Measurements from ENCODE around the gene SORBS2.

SORBS2 gene

DNA sequence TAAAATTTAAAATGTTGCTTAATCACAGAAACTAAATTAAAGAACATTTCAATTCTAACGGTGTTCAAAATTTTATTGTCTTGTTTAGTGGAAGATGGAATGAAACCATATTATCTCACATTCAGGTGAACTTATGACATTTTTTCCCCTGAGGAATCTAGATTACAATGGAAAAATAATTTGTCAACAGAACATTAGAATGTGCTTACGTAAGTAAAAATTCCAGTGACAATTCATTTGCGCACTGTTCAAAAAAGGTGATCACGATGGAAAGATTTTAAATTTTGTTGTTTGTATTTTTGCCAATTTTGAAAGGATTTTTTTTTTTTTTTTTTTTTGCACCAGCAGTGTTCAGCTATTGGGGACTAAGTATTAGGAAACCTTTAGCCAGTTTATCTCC is 23.3 kb upstream of the SORBS2 start:
- no peak for ATAC-seq
- DNase-seq: no peak

DNA sequence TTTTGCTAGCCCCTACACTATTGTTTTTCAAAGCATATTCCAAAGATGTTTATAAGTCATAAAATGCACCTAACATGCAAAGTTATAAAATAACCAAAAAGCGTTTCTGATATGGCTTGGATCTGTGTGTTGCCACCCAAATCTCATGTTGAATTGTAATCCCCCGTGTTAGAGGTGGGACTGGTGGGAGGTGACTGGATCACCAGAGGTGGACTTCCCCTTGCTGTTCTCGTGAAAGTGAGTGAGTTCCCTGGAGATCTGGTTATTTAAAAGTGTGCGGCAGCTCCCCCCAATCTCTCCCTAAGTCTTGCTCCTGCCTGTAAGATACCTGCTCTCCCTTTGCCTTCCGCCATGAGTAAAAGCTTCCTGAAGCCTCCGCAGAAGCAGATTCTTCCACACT is 22.8 kb upstream of the SORBS2 start:
- DNase-seq (no peak), ATAC-seq (no peak)

DNA sequence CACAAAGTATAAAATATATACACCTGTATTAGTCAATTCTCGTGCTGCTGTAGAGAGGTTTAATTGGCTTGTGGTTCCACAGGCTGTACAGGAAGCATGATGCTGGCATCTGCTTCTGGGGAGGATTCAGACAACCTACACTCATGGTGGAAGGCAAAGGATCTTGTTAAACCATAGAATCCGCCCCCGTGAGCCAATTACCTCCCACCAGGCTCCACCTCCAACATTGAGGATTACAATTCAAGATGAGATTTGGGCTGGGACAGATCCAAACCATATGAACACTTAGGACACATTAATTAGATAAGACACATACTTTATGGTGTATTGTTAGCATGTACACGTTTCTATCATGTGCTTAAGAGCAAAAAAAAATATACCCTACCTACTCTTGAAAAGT is 22.1 kb upstream of the SORBS2 start:
- DNase-seq: no peak

DNA sequence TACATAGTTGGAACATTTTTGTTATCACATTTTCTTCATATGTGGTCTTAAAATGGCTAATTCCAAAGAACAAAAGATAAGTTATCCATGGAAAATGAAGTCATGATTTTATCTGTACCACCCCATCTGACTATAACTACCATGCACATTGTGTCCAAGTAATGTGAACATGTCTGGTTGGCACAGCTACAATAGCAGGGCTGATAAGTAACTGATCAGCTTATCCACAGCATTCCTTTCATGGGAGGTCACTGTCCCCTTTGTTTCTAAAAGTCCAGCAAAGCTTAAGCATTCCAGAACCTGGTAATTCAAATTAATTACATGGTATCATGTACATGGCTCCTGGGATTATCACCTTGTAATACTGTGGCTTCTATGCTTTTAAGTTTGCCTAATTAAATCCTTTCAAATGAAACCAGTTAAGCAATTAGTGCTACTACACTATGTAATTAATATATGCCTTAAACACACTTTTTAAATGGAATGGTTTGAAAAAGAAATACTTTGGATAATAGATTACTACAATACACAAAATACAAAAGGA is 21.1 kb upstream of the SORBS2 start:
- DNase-seq (no peak), ATAC-seq (no peak)

More for the DNA sequence above, 22.1 kb upstream of the SORBS2 start:
- no peak for ATAC-seq

DNA sequence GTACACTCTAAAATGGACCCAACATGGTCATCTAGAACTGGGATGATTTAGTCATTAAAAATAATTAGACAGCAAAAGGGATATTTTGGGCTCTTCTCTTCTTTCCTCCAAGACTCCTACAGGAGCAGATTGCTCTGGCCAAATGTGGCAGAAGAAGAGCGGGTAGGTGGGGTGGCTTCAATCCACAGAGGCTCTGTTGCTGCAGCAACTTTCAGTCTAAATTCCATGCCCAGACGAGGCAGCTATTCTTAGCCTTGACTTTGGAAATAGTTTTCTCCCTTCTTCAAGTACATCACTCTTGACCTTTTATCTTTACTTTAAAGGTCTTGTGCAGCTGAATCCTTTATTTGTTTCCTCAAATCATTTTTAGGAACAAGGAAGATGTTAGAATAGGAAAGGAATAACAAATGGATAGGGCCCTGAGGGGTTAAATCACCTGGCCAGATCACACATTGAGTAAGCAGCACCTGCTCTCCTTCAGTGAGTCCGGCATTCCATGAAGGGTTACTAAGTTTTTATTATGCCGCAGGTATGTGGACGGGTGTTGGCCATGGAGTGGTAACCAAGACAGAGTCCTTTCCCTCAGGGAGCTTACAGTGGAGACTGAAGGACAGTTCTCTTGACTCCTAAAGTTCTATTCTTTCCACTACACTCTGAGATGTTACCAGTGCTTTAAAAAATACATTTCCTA is 19.3 kb upstream of the SORBS2 start:
- DNase-seq: no peak
- ATAC-seq: no peak

DNA sequence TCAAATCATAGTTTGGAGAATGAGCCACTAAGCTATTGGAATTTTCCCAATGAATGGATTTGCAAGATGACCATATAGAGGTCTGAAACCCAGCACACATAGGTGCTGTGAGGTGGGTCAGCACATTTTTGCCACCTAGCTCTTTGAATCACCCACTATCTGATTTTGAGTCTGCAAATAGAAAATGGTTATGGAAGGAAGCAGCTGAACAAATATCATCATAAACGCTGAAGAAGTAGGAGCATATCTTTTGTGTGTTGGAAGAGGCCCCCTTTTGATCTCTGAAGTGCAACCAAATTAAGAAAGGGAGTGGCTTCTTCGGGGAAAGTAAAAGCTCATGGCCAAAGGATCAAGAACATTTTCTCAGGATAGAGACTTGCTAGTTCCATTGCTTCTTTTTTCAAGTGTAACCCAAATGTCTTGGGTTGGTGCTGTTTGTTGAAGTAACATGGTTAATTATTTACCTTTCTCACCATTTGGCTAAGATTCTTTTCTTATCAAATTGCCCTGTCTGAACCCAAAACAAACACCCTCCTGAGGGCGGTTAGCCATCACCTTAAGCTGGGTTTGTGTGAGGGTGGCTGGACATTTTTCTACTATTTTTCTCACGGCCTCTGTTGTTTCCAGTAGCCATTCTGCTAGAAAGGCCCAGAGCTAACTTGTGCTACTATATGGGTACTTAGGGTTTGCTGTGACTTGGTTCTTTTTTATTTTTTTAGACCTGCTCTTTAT is 18.4 kb upstream of the SORBS2 start:
- DNase-seq: no peak

DNA sequence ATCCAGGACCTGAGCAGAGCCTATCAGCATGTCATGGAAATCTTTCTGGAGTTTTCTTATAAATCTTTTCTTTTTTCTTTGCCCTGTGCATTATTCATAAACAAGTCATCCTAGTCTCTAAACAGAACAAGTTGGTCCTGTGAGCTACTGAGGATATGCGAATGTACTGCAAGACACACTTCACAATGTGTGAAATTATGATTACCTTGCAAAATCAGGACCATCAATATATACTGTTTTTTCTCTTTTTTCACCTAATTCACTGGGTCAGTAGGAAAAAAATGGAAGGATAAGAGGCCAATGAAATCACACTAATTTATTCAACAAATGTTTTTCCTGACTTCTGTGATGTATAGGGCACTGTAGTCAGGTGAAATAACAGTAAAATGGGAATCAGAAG is 14.4 kb upstream of the SORBS2 start:
- ATAC-seq (no peak), DNase-seq (no peak)

More for the DNA sequence above, 18.4 kb upstream of the SORBS2 start:
- no peak for ATAC-seq

DNA sequence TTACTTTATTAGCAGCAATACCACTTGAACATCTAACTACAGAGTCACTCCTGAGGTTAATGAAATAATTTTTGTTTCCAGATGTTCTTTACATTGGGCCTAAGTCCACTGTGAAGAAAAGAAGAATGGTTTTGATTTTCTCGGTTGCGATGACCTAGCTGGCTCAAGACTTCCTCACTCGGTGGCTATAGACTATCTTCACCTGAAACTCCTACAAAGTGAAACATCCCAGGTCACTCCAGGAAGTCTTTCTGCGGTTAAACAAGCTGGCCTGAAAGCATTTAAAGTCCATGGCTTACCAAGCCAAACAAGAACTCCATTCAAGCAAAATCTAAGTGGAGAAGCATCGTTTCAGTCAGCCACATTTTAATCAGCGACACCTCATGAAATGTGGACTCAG is 13.7 kb upstream of the SORBS2 start:
- DNase-seq (no peak), ATAC-seq (no peak)

DNA sequence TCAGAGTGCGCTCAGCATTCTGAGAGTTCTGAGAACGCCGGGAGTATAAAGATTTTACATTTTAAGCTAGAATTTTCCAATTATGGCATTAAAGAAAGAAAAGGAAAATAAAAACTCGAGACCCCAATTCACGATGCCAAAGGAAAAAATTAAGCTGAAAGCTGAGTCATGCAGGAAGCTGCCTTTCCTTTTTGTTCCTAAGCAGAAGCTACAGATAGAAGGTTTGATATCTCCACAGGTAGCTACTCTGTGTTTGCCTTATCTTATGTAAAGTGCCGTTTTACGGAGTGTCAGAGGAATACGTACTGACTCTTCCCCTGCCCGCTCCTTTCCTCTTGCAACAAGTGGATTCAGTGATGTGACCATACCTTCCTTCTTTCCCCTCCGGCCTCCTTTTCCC is 10.8 kb upstream of the SORBS2 start:
- DNase-seq: no peak
- ATAC-seq: no peak

DNA sequence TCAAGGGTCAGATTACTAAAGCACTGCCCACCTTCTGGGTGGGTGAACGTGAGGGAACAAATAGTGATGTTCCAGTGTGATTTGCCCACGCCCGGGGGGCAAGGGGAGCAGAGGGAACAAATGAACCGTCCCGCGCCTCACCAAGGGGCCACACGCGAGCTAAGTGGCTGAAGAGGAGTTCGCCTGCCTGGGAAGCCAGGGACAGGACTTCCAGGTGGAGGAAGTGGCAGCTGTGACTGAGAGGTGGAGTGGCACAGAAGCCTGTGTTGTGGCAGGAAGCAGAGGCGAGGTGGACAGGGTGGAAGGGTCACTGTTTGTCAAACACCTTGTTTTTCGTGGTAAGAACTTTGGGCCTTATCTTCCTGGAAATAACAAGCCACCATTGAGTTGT is 9.0 kb upstream of the SORBS2 start:
- DNase-seq (no peak), ATAC-seq (no peak)

DNA sequence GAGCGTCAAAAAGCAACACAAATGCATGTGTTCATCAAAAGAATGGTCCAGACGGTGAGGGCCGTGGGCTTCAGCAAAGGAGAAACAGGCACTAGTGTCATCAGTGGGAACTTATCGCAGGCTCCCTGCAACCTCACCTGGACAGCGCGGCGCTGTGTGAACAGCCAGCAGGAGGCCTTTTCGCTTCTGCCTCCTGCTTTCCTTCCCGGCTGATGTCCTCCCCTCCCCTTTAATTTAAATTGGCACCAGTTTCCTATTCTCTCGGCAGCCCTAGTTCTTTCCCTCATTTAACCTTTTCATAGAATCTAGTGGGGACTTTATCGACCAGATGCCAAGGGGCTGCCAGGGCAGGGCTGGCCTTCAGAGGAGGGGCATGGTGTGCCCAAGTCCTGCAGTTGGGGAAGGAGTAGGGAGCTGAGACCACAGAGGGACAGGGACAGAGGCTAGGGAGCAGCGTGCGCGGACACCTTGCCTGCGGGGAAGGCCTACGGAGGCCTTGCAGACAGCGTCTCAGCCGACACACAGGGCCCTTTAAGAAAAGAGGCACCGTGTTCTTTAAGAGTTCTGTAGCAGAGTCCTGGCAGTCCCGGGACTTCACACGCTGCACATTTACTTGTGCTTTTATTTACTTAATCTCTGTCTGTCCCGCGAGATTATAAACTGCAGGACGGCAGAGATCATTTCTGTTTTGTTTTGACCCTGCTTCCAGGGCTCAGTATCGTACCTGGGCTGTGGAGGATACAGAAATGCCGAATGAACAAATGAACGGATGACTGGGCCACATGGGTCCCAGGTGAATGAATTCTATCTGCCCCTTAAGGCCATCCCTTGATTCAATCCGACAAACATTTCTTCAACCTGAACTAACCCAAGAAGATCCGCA is 8.4 kb upstream of the SORBS2 start:
- no peak for ATAC-seq
- no peak for DNase-seq

DNA sequence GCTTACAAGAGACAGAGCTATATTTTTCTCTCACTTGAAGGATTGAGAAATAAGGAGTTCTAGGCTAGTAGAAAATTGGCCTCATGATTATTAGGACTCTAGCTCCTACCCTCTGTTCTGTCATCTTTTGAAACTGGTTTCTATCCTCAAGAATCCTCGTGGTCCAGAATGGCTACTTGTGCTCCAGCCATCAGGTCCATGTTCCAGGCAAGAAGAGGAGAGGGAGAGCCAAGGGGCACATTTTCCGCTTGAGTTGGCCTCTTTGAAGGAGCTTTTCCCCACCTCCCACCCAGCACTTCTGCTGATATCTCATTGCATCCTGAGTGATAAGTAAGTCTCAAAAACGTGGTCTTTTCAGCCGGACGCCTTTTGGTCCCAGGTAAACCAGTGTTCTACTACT is 7.2 kb upstream of the SORBS2 start:
- ATAC-seq: no peak
- DNase-seq: no peak

DNA sequence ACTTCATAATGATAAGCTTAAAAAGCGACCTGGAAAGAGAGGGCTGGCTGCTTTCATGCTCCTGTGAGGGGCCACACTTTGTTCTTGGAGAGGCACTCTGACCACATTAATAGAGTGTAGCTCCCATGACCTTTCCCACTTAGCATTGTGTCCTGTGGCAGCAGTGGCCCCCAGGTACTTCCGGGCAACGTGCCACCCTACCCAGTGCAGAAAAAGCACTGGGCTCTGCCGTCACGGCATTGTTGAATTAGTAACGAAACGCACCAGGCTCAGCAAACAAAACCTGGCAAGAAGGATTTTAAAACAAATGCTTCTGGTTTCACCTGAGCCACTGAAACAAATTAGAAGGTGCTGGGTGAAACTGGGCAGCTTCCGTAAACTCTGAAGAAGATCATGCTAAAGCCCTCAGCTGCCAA is 5.4 kb upstream of the SORBS2 start:
- no peak for DNase-seq

DNA sequence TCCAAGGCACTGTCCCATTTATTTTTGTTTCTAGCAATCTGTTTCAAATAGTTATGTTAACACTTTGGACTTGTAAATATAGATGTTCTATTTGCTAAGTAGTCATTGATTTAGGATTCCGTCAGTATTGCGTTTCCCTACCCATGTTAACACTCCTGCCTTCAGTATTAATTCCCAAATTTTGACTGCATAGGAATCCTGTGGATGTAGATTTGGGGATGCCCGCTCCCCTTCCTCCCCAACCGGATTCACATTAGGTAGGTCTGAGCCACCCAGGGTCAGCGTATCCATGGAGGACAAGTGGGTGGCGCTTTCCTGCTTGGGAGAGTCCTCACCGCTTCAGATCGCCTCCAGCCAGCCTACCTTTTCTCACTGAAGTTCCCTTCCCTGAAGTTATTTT is 1.1 kb upstream of the SORBS2 start:
- ATAC-seq: no peak
- DNase-seq: no peak

More for the DNA sequence above, 5.4 kb upstream of the SORBS2 start:
- no peak for ATAC-seq

DNA sequence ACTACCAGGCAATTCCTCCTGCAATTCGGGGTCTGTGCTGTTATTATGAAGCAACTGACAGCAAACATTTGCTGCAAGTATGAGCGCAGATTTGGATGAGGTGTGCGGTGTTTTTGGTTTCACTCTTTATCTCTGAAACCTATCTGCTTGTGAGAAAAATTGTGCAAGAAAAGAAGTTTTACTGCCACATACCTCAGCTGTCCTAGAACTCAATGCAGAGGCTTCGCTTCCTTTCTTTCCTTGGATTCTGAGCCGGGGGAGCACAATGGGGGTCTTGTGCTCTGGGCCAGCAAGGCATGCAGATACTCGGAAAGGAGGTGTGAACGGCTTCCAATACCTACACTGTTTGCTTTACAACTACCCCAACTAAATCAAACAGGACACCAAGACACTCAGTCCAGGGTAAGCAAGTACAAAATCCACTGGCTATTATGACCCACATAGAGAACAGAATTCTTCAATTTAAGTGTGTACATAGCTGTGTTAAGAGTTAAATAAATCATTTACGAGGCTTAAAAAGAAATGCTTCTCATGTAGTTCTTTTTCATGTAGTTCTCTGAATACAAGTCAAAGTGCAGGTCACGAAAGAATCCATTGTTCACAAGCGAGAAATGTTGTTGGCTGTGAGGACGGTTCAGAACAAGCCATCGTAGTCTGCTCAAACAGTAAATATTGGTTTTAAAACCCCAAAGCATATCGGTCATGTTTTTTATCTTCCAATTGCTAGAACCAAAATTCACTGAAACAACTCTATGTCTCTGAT is 1.1 kb downstream of the SORBS2 start:
- DNase-seq (no peak), ATAC-seq (no peak)

DNA sequence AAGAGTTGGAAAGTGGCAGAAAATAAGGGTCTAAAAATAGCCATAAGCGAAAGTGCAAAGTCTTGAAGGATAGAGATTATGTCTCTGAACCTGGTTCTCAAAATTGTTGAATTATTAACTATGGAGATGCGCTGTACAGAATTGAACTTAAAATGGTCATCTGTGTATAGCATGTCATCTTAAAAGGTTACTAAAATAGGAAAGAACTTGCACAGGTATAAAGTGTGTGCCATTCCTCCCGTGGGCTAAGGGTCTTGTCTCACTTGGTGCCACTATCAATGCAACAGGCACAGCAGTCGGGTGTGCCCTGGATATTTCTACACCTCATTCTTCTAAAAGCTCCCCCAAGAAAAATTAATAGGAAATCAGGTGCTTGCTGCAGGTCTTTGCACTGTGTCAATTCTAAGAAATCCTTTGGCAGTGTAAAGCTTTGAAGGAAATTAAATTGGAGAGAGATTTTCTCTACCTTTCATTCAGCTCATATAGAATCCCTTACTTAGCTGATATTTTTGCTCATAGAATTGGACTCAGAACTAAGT is 2.4 kb downstream of the SORBS2 start:
- no peak for ATAC-seq

DNA sequence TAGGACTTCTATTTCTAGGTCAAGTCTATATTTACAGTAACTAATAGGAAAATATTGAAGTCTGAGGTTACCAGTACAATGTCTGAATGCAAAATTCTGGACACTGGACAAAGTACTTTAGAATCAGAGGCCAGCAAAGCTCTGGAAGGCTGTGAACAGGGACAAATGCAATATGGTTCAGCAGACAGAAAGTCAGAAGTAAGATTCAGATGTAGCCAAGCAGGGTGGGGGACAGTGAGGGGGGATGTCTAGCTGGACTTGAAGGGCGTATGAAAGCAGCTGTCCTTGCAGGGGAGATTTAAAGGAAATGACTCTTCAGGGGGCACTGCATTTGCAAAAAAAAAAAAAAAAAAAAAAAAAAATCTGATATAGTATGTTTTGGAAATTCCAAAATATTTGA is 2.9 kb downstream of the SORBS2 start:
- no peak for ATAC-seq
- DNase-seq: no peak

More for the DNA sequence above, 2.4 kb downstream of the SORBS2 start:
- no peak for DNase-seq

DNA sequence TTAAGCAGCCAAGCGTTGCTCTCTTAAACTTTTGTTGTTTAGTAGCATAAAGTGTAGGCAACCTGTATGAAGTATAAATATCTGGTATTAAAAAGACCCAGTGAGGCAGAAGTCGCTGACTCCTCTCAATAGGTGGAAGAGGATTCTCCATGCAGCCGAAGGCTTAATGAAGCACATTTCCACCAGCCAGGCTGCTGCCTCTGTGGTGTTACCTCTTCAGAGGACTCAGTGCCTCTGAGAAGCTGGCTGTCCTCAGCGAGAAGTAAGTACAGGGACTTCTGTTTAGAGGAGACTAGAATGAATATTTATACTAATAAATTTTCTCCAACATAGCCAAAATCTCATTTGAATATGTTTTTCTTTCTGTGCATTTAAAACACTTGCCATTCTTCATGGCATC is 6.0 kb downstream of the SORBS2 start:
- ATAC-seq (no peak), DNase-seq (no peak)

DNA sequence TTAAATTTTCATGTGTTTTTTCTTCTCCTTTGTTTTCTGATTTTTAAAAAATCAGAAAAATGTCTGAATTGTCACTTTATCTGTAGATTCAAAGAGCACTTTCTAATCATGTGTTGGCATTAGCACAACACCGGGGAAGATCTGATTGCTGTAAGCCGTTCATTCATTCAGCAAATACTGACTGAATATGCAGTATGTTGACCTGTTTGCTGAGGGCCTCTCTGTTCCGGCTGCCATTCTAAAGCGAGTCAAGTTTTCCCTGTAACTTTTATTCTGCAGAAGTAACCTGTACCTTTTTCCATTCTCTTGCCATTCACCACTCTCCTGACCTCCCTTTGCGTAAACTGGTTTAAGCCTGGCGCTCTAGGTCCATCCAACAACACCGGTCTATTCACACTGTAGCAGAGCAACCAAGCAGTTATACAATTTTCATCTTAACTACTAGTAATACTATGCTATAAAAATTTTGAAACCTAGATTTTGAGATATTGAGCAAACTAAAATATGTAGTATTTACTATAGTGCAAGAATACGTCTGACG is 6.7 kb downstream of the SORBS2 start:
- DNase-seq (no peak), ATAC-seq (no peak)

DNA sequence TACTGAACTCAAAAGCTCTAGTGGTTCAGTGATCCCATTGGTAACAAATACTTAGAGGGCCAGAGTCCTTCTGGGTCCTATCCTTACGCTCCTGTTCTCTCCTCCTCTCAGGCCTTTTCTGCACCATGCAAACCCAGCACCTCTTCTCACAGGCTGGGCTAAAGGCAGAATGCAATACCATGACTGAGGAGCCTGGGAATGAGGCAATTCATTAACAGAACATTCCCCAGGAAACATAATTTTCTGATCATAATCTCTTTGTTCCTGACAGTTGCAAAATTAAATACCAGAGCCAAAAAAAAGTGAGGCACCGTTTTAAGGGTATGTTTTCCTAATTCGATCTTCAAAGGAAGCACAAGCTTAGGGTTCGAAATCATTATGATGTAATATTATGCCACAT is 9.0 kb downstream of the SORBS2 start:
- ATAC-seq: no peak

DNA sequence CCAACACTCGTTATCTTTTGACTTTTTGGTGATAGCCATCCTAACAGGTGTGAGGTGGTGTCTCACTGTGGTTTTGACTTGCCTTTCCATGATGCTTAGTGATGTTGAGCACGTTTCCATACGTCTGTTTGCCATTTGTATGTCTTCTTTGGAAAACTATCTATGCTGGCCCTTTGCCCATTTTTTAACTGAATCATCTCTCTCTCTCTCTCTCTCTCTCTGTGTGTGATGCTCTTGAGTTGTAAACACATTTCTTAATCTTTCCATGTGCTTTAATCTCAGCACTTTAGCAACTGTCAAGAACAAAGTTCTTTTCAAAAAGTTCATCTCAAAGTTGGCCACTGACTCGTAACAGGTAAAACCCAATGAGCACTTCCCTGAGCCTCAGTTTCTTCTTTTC is 10.5 kb downstream of the SORBS2 start:
- ATAC-seq (no peak), DNase-seq (no peak)

More for the DNA sequence above, 9.0 kb downstream of the SORBS2 start:
- no peak for DNase-seq

Data from stimulated activated naive CD8-positive, alpha-beta T cell treated with anti-CD3 and anti-CD28 coated beads, Interleukin-15, Interleukin-2, amounts not matched to agents 100 U/mL and 50 U/mL, for 24 hours (primary cell).